Right renal pelvis (tissue), 4 donors: ENCODE results near the gene PSMD10. TPM values are rescaled to one million over a fixed set of nuclear protein-coding genes. Genes with fewer than 3 reads are reported as not detected.
A peak's percentile ranks its signal among the peaks of the same experiment; 100 is the strongest.

Experiments
- DNase-seq, 4 donors: peaks; one replicate each; pipeline ENCODE4 v3.0.0-alpha.2; 2013; ENCODE audit warnings: low read depth in 4 of 4, low spot score in 3 of 4, missing footprints in 1 of 4
- polyA plus RNA-seq, 4 donors: library from polyadenylated mRNA; unstranded; fragments of 120-200 nt; gene quantifications; one replicate each; pipeline ENCODE4 v1.2.1, GENCODE V29; 2013; ENCODE audit not compliant: insufficient read length in 4 of 4

PSMD10 gene, protein sequence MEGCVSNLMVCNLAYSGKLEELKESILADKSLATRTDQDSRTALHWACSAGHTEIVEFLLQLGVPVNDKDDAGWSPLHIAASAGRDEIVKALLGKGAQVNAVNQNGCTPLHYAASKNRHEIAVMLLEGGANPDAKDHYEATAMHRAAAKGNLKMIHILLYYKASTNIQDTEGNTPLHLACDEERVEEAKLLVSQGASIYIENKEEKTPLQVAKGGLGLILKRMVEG
- 10 to 100 TPM; 79.0 to 85.2 (median 82.8) TPM for polyA plus RNA-seq

DNA sequence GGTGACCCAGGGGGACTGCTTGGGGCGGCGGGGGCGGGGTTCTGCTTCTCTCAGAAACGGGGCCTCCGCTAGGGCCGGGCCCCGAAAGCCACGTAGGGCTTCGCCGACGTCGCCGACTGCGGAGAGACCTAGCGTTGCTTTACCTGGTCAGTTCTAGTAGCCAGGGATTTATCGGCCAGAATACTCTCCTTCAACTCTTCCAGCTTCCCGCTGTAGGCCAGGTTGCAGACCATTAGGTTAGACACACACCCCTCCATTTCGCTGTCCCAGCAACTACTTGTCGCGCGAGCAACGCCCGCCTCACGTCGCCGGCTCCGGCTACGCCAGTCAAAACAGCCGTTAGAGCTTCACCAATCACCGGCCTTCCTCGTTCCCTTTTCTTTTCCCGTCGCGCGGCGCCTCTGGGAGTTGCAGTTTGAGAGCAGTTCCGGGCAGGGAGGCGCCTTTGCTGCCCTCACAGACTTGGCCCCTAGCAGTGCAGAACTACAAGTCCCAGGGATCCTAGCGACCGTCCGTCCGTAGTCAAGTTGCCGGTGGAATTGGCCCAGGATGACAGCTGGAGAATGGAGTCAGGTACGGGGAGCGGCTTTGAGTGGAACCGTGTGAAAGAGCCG is at the start of gene PSMD10, which contains the start of gene ATG4A:
PSMD10 (minus strand) TSS at position 279 of the 614 bp plus-strand sequence; CDS start at position 257, 22 bp downstream.
ATG4A (plus strand) TSS at position 515 of the 614 bp plus-strand sequence; CDS start at position 564, 49 bp downstream.
- peak; percentile 70 to 91 (median 87) for DNase-seq

DNA sequence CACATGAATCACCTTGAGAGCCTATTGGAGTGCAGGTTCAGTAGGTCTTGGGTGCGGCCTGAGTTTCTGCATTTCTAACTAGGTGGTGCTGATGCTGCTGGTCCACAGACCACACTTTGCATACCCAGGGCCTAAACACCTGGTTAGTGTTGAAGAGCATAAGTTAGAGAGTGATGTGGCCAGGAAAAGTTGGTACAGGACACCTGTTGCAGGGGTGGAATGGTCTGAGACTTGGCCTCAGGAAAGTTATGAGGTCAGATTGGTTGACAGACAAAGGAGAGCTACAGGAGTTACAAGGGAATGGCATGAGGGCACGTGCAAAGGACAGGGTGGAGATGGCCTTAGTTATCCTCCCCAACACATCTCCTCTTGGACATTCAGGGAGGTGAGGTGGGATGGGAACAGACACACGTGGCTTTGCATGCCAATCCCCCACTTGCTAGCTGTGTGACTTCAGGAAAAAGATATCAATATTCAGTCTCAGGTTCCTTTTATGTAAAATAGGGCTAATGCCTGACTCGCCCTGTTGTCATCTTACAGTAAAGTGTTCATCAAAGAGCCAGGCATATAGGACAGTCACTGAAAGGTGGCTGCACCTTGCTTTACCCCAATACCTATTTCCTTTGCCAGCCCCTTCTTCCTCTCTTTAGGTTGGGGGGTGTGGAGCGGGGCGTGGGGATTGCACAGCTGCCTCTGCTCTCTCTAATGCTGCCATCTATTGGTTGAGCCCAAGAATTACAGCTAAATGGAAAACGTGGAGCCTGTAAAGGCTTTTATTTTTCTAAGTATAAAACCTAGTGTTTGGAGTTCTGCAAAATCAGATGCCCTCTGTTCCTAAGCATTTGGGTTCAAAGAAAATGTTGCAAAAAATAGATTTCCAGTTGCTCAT is 47.7 kb upstream of the PSMD10 start:
- DNase-seq, result no peak

DNA sequence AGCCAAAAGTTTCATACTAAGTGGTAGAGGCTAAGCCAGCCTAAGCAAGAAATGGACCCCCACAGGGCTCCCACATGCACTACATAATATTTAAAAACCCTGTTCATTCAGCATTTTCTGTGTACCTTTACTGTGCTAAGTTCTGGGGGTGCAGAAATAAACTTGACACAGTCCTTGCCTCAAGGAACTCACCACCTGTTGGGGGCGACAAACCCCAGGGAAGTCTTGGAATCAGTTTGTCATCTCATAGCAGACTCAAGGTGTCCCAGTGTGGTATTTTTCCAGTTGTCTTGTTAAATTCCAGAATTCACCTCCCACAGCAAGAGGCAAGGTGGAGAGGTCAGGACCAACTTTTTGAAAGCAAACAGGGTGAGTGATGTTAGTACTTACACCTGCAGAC is 43.4 kb upstream of the PSMD10 start:
- DNase-seq, result no peak

DNA sequence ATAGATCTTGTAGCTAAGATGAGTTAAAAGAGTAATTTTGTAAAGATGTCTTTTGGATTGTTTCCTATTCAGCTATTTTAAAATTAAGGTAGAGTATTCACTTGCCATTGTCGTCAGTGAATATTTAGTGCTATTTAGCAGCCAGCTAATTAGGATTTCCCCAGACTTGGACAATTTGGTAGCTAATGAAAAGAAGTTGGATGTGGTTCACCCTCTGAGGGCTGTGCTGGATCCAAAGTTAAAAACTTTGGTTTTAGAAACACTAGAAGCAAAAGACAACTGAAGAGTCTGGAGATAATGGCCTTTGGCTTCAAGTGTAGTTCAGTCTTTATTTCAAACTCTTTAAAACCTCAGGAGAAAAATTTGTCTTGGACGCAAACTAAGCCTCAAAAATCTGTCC is 41.5 kb upstream of the PSMD10 start:
- DNase-seq, result no peak

DNA sequence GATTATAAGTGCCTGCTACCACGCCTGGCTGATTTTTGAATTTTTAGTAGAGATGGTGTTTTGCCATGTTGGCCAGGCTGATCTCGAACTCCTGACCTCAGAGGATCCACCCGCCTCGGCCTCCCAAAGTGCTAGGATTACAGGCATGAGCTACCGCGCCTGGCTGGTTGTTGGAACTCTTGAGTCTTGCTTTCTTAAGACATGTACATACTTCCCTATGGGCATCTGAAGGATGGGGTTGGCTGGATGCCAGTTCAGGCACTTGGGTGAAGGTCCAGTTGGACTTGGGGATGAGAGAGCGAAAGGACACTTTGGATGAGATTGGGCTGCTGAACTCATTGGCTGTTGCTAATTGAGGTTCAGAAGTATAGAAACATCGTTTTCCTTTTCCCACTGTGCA is 40.7 kb upstream of the PSMD10 start:
- DNase-seq, result no peak

DNA sequence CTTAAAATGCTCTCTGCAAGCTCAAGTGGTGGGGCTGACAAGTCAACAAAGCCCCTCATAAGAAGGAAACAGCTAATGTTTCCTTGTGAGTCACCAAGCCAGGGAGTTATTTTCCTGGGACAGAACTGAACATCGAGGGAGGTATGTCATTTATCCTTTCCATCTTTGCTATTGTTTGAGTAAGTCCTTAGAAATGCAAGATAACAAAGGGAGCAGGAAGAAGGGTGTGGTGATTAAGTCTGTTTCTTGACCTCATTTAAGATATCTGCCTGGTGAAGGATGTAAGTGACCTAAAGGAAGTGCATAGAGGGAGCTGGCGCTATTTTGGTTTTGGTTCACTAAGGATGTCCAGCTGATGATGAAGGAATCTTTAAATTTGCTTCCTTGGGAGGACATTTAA is 40.1 kb upstream of the PSMD10 start:
- DNase-seq, result no peak

DNA sequence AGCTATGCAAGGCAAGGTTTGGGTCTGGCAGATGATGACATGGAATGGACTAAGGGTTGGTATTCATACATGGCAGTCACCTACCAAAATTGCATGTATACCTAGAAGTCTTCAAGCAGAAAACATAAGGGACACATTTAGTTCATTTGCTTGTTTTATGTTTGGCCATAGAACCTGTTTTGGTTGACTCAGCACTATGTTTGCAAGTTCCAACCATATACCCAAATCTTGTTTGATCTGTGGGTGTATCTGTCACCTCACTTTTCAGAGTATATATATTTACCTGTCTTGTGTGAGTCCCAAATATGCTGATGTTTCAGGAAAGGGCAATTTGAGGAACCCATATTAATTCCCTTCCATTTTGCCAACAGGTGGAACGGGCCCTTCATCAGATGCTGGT is 39.5 kb upstream of the PSMD10 start:
- no peak for DNase-seq

DNA sequence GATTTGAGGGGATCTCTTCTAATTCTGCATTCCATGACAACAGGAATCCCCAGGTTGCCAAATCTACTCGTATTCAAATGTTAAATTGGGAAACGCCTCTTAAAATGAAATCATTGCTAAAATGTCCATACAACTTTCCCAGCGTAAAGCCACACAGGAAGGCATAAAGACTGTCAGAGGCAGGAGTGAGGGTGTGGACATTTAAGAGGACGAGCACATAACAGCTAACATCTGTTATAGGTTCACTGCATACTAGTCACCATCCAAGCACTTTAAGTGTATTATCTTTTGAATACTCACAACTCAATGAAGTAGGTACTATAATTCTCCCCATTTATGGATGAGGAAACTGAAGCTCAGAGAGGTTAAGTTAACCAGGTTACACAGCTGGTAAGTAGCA is 35.8 kb upstream of the PSMD10 start:
- no peak for DNase-seq

DNA sequence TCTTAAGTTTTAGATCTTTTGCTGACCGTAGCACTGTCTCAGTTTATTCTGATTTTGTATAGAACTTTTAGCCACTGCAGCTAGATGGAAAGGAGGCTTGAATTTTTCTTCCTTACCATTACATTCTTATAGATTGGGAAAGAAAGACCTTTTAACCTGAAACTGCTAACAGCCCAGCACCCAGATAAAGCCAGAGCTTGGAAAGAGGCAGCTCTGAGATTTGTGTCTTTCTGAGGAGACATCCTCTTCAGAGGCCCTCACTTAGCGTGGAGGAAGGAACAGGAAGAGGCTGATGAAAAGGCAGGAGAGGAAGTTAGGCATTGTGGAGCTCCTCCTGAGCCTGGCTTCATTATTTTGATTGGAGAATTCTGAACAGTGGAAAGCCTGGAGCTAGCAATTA is 35.3 kb upstream of the PSMD10 start:
- no peak for DNase-seq

DNA sequence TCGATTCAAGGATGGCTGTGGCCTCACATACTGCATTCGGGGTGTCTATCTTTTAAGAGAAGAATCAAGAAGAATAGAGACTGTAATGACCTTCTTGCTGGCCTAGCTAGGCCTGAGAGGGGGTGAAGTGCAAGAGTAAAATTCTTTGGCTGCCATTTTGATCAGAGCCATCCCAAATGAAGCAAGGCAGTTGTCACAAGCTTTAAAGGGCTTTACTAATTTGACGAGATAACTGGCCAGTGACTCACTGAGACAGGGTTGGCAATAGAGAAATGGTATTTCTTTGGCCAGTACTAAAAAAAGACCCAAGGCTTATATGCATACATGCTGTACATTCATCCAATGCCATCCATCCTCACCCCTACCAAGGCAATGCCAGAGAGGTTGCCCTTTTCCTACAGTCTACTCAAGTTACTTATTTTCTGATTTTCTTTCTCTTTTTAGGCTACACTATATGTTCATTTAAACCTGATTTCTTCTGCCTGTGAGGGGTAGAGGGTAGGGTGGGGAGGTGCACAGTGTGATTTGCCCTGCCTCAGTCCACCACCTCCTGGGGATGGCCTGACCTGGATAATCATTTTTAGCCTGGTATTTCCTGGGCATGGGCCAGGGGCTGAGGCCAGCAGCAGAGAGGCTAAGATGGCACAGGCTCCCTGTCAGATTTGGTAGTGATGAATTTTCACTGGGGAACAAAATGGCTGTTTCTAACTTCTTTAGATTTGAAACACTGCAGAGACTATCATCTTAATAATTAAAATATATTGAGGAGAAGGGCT is 32.4 kb upstream of the PSMD10 start:
- DNase-seq, result no peak

DNA sequence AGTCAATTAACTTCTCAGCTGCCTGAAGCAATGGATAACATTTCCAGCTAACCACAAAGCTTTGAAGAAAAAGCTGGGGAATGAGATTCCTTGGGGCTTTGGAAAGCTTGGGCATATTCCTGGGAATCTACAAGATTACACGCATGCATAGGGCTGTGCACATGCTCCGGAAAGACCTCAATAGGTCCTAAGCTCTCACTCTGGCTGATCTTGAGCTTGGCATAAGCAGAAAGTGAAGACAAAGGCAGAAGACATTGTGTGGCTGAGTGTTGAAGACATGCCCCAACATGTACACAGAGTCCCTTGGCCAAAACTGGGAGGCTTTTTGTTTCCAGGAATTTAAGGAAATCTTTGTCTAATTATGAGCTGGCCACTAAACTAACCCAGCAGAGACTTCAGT is 31.4 kb upstream of the PSMD10 start:
- DNase-seq, result no peak

DNA sequence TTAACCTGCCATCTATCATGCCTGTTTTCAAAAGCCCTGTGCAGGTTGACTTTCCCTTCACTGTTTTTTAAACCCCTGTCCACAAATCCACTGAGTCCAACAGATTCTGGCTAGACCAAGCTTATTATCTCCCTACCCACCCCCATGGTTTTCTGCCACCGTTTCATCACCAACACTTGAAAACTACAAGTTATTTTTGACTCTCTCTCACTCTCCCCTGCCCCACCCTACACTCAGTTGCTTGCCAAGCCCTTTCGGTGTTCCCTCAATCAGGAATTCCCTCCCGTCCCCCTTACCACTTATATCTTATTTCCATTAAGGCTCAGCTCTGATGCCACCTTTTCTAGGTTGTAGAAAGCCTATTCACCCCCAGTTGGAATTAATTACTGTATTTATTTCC is 29.9 kb upstream of the PSMD10 start:
- DNase-seq, result no peak

DNA sequence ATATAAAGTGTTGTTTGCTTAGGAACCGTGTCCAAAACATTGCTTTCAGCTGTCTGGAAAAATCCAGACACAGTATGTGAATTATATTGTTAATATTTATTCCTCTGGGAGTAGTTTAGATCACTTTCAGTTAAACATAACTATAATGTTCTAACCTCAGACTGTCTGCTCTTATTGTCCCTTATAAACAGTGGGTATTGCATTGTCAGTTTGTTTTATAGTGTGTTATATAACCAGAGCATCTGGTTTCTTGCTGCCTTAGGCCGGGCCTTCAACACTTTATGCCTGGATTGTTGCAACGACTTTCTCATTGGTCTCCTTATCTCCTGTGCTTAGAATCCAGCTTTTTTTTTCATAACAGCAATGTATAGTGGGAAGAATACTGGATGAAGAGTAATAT is 26.6 kb upstream of the PSMD10 start:
- DNase-seq, result no peak

DNA sequence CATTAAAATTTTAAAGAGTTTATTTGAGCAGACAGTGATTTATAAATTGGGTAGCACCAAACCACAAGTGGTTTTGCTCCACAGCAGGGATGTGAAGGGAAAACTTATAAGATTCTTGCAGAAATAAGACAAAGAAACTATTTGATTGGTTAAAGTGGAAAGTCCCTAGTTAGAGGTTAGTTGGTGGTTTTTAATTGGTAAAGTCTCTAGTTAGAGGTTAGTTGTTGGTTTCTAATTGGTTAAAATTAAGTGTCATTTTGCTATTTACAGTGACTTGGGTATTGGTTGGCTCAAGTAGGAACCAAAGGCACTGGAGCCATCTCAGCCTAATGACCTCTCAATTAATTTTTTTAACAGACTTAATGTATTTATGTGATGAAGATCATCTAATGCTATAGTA is 23.2 kb upstream of the PSMD10 start:
- DNase-seq, result no peak

DNA sequence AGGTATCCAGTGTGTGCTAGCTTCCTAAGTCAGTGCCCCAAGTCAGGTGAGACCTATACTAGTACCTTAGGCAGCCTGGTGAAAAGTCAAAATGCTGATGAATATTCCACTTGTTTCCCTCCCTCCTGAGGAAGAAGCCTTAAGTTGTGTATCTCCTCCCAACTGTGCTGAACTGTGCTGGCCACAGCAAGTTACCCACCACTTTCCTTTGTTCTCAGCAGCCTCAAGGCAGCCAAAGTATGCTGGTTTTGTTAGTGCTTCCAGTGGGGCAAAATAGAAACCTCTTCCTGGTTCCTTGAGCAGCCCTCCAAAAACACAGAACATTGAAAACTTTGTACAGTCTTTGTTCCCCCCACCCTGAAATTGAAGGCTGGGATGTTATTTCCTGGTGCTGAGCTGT is 14.1 kb upstream of the PSMD10 start:
- no peak for DNase-seq

DNA sequence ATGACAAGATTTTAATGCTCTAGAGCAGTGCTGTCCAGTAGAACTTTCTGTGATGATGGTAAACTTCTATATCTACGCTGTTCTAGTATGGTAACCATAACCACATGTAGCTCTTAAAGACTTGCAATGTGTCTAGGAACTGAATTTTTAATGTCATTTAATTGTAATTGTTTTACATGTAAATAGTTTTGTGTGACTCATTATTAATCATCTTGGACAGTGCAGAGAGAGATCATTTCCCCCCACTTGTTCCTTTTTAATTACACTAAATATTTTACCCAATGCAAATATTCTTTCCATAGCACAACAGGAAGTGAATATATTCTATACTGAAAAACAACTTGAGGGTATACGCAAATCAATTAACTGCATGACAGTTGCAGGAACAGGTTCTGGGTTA is 6.0 kb upstream of the PSMD10 start:
- DNase-seq, result no peak

DNA sequence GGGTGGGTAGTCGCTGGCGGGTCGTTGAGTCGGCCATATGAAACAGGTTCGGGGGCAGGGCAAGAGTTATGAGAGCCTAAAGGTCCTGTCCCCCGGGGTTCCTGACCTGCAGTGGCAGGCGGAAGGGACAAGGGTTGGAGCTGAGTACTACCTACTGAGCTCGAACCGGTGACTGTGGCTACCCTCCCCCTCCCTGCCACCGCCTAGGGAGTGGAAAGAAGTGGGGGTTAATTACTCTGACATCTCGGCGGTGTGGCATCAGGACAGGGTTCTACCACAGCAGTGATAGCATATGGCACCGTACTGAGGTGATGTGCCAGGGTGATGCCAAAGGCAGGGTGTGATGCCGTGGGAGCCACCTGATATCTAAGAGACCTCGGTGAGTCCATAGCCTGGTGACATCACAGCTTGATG is 543 bp upstream of the PSMD10 start:
- DNase-seq, result no peak

DNA sequence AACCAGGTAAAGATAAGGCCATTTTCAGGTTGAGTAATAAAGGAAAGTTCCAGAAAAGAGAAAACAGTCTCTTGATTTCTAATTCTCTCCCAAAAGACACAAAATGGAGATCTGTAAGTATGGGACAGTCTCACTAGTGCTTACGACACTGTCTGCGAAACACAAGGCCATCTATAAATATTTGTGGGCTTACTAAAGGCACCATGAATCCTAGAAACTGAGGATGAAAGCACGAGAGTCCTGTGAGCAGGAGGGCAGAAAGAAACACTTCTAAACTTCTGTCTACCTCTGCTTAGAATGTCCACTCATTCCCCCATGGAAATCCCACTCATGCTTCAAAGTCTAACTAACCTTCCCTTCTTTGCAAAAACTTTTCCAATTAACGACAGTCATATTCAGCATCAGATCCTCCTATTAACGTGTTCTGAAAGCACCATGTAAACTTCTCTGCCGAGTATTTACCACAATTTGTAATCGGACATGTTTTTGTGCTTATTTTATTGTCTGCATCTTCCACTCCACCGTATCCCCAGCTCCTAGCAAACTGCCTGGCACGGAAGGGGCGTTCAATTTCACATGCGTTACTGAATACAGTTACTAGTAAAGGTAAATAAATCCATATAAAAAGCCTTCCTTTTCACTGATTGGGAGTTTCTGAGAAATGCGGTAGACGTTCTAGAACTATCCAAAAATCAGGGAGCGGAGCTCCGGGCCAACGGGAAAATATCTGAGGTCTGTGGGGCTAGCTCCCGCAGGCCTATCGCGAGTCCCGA is 665 bp downstream of the PSMD10 start:
- peak in 1 of 4 donors; percentile 7 for DNase-seq

DNA sequence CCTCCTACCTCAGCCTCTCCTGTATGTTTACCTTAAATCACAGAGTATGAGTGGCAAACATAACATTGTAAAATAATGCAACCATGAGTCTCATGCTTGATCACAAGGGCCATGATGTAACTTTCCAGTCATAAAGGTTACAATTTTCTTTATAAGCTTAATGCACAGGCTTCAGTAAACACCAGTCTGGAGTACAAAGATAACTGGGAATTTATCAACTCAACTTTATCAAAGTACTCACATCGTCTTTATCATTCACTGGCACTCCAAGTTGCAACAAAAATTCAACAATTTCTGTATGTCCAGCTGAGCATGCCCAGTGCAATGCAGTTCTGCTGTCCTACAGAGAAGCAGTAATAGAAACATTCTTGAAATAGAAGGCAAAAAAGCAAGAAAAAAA is 2.8 kb downstream of the PSMD10 start:
- no peak for DNase-seq

DNA sequence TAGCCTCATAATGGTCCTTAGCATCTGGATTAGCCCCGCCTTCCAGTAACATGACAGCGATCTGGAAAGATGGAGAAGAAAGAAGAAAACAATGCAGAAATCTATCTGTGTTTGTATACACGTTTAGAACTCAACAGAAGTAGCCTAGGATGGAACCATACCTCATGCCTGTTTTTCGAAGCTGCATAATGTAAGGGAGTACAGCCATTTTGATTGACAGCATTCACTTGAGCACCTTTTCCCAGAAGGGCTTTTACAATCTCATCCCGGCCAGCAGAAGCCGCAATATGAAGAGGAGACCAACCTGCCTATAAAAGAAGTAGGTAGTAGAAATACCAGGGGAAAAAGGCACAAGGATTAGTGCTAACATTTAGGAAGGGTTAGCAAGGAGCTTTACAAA is 3.5 kb downstream of the PSMD10 start:
- DNase-seq, result no peak
